Measurements from ENCODE around the gene ZDHHC22. TPM values are rescaled to one million over a fixed set of nuclear protein-coding genes. Genes with fewer than 3 reads are reported as not detected.

The ZDHHC22 gene
- total RNA-seq, 1 donor: not detected

DNA sequence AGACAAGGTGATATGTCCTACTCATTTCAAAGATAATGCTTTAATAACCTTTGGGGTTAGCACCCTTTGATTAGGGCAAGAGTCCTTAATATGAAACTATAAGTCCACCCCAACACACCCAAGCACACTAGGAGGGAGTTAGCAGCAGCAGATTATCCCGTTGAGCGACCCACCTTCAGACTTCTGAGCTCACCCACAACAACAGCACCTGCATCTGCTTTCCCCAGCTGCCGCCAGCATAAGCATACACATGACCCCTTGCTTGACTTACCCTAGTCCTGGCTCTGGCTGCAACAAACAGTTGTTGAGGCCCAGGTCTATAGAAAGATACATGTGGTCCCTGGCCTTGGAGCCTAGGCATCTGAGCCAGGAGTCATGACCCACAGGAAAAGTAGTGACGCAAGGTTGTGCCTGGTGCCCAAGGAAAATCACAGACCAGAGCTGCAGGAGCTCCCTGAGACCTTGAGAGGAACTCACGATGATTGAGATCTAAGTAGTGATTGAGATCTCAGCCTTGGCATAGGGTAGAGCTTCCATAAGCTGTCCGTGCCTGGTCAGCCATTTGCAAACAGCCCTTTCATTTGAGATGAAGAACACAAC lies 19.0 kb downstream of the ZDHHC22 start:
- TF ChIP-seq CTCF (IDR thresholded peaks at IDR 0.05; ENCODE audit: extremely low read depth, low read depth, low read length): no peak
- no peaks in the 10 kb centered on the region for H3K36me3 ChIP-seq (ENCODE audit: insufficient read depth, low read length)
- H3K4me1 ChIP-seq (ENCODE audit: insufficient read depth, low read length): peaks cover 5% of the 10 kb centered on the region
- H3K4me2 ChIP-seq (ENCODE audit: insufficient read depth, low read length): no peak overlapping the region
- no peak overlapping the region for H3K27ac ChIP-seq (ENCODE audit: low read depth, low read length)
- no peaks in the 10 kb centered on the region for H3K9me3 ChIP-seq (ENCODE audit: low read depth, low read length)
- DNase-seq (ENCODE audit: insufficient read length, low spot score, missing footprints): peak; percentile 5
- no peak overlapping the region for H2AFZ ChIP-seq (ENCODE audit: low read length)
- no peaks in the 10 kb centered on the region for H3K79me2 ChIP-seq (ENCODE audit: insufficient read depth, low read length)
- peaks cover 28% of the 10 kb centered on the region for H3K27me3 ChIP-seq (ENCODE audit: insufficient read depth, low read length)
- H3K4me3 ChIP-seq (ENCODE audit: insufficient read depth, low read length): no peak overlapping the region
- peaks cover 8% of the 10 kb centered on the region for H4K20me1 ChIP-seq (ENCODE audit: insufficient read depth, low read length)

DNA sequence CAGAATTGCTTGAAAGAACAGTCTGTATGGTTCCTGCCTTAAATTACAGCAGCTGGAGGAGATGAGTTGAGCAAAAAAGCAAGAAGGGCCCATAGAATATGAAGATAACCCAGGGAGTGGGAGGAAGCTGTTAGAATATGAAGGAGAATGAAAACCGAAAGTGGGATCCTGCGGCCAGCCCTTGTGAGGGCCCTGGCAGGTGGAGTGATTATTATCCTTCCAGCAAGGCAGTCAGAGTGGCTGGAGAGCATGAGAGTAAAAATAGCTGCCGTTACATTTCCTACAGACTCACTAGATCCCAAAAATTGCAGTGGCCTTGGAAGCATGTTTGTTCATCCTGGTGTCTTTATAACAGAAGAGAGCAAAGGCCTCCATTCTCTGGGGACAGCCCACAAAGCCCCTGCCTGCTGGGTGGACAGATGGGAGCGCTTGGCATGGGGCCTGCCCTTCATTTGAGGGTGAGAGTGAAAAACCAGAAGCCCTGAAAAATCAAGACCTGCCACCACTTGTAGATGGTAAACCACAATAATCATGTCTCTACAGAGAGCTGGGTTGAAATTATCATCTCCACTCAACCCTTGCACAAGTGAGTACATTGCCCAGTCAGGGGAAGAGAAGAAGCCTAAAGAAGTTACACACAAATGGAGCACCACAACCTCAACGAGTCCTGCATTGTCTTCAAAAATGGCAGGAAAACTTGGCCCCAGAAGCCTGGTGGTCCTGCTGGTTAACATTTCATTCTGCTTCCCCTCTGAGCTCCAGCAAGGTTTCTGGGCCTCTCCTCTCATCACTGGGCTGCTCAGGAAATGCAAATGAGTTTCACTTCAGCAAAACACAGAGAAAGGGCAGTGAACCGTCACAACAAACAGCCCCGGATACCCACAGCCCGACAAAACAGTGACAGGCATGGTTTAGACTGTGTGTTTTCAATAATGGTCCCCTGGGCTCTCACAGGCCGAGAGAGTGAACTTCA lies 20.5 kb downstream of the ZDHHC22 start:
- TF ChIP-seq CTCF (IDR thresholded peaks at IDR 0.05; ENCODE audit: extremely low read depth, low read depth, low read length): no peak
- Histone ChIP-seq H4K20me1 (ENCODE audit: insufficient read depth, low read length) (peaks cover 8% of the 10 kb centered on the region), H3K4me3 (ENCODE audit: insufficient read depth, low read length) (no peak overlapping the region), H3K4me1 (ENCODE audit: insufficient read depth, low read length) (peaks cover 5% of the 10 kb centered on the region), H2AFZ (ENCODE audit: low read length) (no peak overlapping the region), H3K9me3 (ENCODE audit: low read depth, low read length) (no peaks in the 10 kb centered on the region), H3K27ac (ENCODE audit: low read depth, low read length) (no peak overlapping the region), H3K27me3 (ENCODE audit: insufficient read depth, low read length) (peaks cover 17% of the 10 kb centered on the region), H3K36me3 (ENCODE audit: insufficient read depth, low read length) (peaks cover 7% of the 10 kb centered on the region), H3K4me2 (ENCODE audit: insufficient read depth, low read length) (no peak overlapping the region), H3K79me2 (ENCODE audit: insufficient read depth, low read length) (no peaks in the 10 kb centered on the region)
- DNase-seq (ENCODE audit: insufficient read length, low spot score, missing footprints): peak; percentile 17

DNA sequence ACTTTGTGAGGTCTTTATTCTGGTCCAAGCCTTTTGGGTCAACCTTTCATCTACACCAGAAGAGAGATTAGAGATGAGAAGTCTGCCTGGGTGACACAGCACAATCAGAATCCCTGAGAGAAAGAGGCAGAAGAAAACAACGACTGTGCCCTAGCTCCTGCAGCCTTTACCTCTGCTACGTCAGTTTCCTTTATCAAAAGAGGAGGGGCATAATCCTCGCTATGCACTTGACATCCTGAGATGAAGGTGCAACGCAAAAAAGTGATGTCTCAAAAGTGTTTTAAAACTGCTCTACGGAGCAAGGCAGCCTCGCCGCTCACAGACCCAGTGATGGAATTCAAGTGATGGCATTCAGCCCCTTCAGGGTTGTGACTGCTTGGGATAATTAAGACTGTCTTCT lies 21.7 kb downstream of the ZDHHC22 start:
- peaks cover 7% of the 10 kb centered on the region for H3K27me3 ChIP-seq (ENCODE audit: insufficient read depth, low read length)
- H2AFZ ChIP-seq (ENCODE audit: low read length): no peak overlapping the region
- H3K27ac ChIP-seq (ENCODE audit: low read depth, low read length): no peak overlapping the region
- peaks cover 5% of the 10 kb centered on the region for H3K4me1 ChIP-seq (ENCODE audit: insufficient read depth, low read length)
- no peak overlapping the region for H3K4me3 ChIP-seq (ENCODE audit: insufficient read depth, low read length)
- H3K79me2 ChIP-seq (ENCODE audit: insufficient read depth, low read length): no peaks in the 10 kb centered on the region
- peaks cover 9% of the 10 kb centered on the region for H3K36me3 ChIP-seq (ENCODE audit: insufficient read depth, low read length)
- DNase-seq (ENCODE audit: insufficient read length, low spot score, missing footprints): no peak
- H3K4me2 ChIP-seq (ENCODE audit: insufficient read depth, low read length): no peak overlapping the region
- peaks cover 8% of the 10 kb centered on the region for H4K20me1 ChIP-seq (ENCODE audit: insufficient read depth, low read length)
- no peaks in the 10 kb centered on the region for H3K9me3 ChIP-seq (ENCODE audit: low read depth, low read length)
- TF ChIP-seq CTCF (IDR thresholded peaks at IDR 0.05; ENCODE audit: extremely low read depth, low read depth, low read length): no peak

Measured in osteoblast (primary cell).